Body of pancreas (tissue), 4 donors: ENCODE measurements around the gene SMARCD2. TPM values are rescaled to one million over a fixed set of nuclear protein-coding genes. Genes with fewer than 3 reads are reported as not detected.

Experiments used
- ATAC-seq: fragments of 150-250 bp; one replicate; pipeline ENCODE4 v1.9.1; 2016
- DNase-seq, 4 donors: peaks; one replicate each; pipeline ENCODE4 v3.0.0-alpha.2; 2019
- H3K27ac ChIP-seq, 4 donors: fragments of 200-600 bp; sonication (generic); 1 replicate in 3 of 4; 2 replicates in 1 of 4; pipeline versions ENCODE4 v1.5.1 to v1.6.1; 2016 to 2019; ENCODE audit warnings: mild to moderate bottlenecking in 1 of 4, mixed read lengths in 1 of 4, moderate library complexity in 1 of 4
- H3K27me3 ChIP-seq, 2 donors: fragments of 200-600 bp; sonication (generic); one replicate each; pipeline ENCODE4 v1.6.0; 2016; ENCODE audit warnings: mild to moderate bottlenecking in 1 of 2
- H3K36me3 ChIP-seq, 2 donors: fragments of 200-600 bp; sonication (generic); replicated peaks in 1 of 2; 2 replicates each; pipeline ENCODE4 v1.5.1; 2016; ENCODE audit warnings: low read depth in 2 of 2; ENCODE audit not compliant: insufficient read depth in 1 of 2
- H3K4me1 ChIP-seq: fragments of 200-600 bp; sonication (generic); one replicate; pipeline ENCODE4 v1.6.0; 2016
- H3K4me3 ChIP-seq, 2 donors: fragments of 200-600 bp; sonication (generic); 1 replicate in 1 of 2; 2 replicates in 1 of 2; pipeline ENCODE4 v1.5.1; 2016 to 2019
- H3K9me3 ChIP-seq, 3 donors: fragments of 200-600 bp; sonication (generic); 1 replicate in 2 of 3; 2 replicates in 1 of 3; pipeline ENCODE4 v1.5.1; 2016
- CTCF ChIP-seq, 7 experiments: fragments of 450-650 bp in 4 of 7; fragments of 200-600 bp in 3 of 7; sonication (generic) in 3 of 7; IDR thresholded peaks; one replicate each; pipeline ENCODE4 v1.5.1; 2016 to 2019; ENCODE audit warnings: antibody characterized with exemption in 7 of 7
- POLR2A ChIP-seq, 3 donors: fragments of 450-650 bp; IDR thresholded peaks; one replicate each; pipeline ENCODE4 v1.6.1; 2016; ENCODE audit warnings: antibody characterized with exemption in 3 of 3, mild to moderate bottlenecking in 2 of 3
- WGBS, 2 donors: methylation state at CpG; one replicate each; pipeline ENCODE4 v1.1.5; 2017; 5-methylcytosine and 5-hydroxymethylcytosine counted together
- intact Hi-C: fragments of 100-400 bp; cut with DNase I; formaldehyde crosslinking; loops from one replicate; pipeline ENCODE4 v1.15.1; 2023
- total RNA-seq, 2 donors: library from RNA; depleted of rRNA; stranded (reverse); fragments of >200 nt; gene quantifications; one replicate each; pipeline ENCODE4 v1.1.0, GENCODE V29; 2016

Gene SMARCD2
- total RNA-seq, 2 donors from 2014 or later: 75.8 to 87.9 TPM

- DNase-seq: no peak
- peaks cover 60% of the 10 kb centered on the region for H3K4me1 ChIP-seq
- H3K27ac ChIP-seq: peak overlapping the region in 3 of 4 donors; percentile 87 to 94 (median 92)
- H3K27me3 ChIP-seq: no peaks in the 10 kb centered on the region
- 87 to 90% methylated on average over 7 of the region's 7 CpGs for WGBS, 2 donors
- TF ChIP-seq POLR2A (IDR thresholded peaks at IDR 0.05) (no peak), CTCF (IDR thresholded peaks at IDR 0.05) (no peak)
- no peak overlapping the region for H3K4me3 ChIP-seq
- no peaks in the 10 kb centered on the region for H3K9me3 ChIP-seq
- intact Hi-C loops: loop anchor here (10.0 kb wide), 1 partner anchor 62 kb away; the partner anchor contains the start of genes CCDC47 and DDX42
- peaks cover 11 to 32% of the 10 kb centered on the region in 2 donors for H3K36me3 ChIP-seq
- no peak for ATAC-seq
Measured at GRCh38 chr17:63836811-63837210, 5.7 kb downstream of the SMARCD2 start.

DNA sequence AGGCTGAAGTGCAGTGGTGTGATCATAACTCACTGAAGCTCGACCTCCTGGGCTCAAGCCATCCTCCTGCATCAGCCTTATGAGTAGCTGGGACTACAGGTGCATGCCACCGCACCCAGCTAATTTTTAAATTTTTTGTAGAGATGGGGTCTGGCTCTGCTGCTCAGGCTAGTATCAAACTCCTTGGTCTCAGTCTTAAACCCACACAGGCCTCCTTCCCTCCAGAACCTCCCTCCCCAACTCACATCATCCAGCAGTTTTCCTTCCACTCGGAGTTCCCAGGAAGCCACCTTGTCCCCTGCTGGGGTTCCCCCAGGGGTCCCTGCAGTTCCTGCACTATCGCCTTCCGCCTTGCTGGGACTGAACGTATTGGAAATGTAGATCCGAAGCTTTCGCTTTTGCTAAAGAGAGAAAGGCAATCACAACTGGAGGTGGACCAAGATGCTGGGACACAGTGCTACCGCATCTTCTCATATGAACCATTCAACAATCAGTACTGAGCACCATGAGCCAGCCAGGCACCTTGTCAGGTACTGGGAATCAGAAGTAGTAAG, 7.2 kb downstream of the SMARCD2 start:
- DNase-seq (no peak), ATAC-seq (no peak)
- intact Hi-C loops: loop anchor here (10.0 kb wide), 1 partner anchor 60 kb away; the partner anchor contains the start of genes CCDC47 and DDX42
- no peaks in the 10 kb centered on the region for H3K9me3 ChIP-seq
- 78 to 88% methylated on average over 9 of the region's 9 CpGs for WGBS, 2 donors
- no peaks in the 10 kb centered on the region for H3K27me3 ChIP-seq
- TF ChIP-seq POLR2A (IDR thresholded peaks at IDR 0.05) (no peak), CTCF (IDR thresholded peaks at IDR 0.05) (no peak)
- H3K4me1 ChIP-seq: peaks cover 46% of the 10 kb centered on the region
- H3K4me3 ChIP-seq: no peak overlapping the region
- peak overlapping the region in 1 of 4 donors; percentile 40 for H3K27ac ChIP-seq
- H3K36me3 ChIP-seq: peaks cover 11 to 43% of the 10 kb centered on the region in 2 donors

DNA sequence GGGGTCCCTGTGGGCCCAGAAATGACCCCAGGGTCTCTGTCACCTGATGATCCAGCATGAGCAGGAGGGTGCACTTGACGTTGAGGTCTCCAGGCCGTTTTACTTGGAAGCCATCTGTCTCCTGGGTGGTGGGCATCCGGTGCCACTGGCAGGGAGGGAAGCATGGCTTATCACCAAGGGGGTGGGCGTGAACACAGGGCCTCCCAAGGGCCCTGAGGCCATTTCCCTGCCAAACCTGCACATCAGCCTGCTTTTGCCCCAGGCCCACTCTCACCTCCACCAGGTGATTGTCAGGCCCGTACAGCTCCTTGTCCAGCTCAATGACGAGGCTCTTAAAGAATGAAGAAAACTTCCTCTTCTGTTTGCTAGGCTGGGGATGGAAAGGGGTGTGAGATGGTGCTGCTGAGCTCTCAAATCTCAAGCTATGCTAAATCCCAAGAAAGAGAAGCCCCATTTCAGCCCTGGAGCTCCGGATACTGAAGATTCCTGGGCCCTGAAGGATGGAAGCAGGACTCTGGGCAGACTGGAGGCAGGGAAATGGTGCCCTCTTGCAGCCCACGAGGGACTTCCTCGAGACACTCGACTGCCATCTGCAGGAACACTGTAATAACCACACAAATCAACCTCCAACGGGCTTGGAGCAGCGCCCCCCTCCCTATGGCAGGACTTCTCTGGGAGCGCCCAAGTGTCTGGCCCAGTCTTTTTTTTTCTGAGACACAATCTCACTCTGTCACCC, 7.9 kb downstream of the SMARCD2 start:
- peaks cover 11 to 43% of the 10 kb centered on the region in 2 donors for H3K36me3 ChIP-seq
- ATAC-seq: no peak

DNA sequence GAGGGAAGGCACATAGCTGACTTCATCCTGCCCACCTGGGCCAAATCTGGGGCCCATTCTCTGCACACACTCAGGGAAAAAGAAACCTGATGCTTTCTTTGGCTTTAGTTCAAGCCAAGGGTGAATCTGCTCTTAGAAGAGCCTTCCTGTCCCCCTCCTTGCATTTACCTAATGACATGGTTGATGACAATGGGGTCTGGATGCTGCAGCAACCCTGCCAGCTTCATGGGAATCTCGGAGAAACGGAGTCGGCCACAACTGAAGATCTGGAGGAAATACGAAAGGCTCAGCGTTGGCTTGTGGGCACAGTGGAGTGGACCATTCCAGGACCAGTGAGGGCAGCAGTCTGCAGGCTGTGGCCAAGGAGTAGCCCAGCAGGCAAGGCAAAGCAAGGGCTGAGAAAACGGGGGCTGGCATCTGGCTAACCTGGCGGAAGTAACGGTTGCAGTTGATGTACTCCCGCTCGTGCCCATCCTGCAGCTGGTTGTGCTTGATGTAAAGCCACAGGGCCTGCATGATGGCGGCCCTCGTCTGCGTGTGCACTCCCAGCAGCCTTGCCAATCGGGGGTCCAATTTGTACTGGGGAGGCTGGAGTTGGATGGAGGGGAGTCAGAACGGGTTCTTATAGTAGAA, 8.6 kb downstream of the SMARCD2 start:
- intact Hi-C loops: loop anchor here (10.0 kb wide), 1 partner anchor 59 kb away; the partner anchor contains the start of genes CCDC47 and DDX42
- TF ChIP-seq POLR2A (IDR thresholded peaks at IDR 0.05) (no peak), CTCF (IDR thresholded peaks at IDR 0.05) (no peak)
- ATAC-seq: no peak
- Histone ChIP-seq H3K27me3 (no peaks in the 10 kb centered on the region), H3K27ac (no peak overlapping the region), H3K36me3 (peaks cover 11 to 43% of the 10 kb centered on the region in 2 donors), H3K4me3 (no peak overlapping the region), H3K4me1 (peaks cover 43% of the 10 kb centered on the region), H3K9me3 (no peaks in the 10 kb centered on the region)
- WGBS, 2 donors: 88 to 95% methylated on average over 13 to 15 of the region's 15 CpGs
- no peak for DNase-seq

More for the DNA sequence above, 7.9 kb downstream of the SMARCD2 start:
- peak; percentile 53 to 77 (median 58) for DNase-seq
- H3K27ac ChIP-seq: peak overlapping the region in 1 of 4 donors; percentile 40
- no peaks in the 10 kb centered on the region for H3K27me3 ChIP-seq
- H3K4me3 ChIP-seq: no peak overlapping the region
- intact Hi-C loops: loop anchor here (10.0 kb wide), 1 partner anchor 60 kb away; the partner anchor contains the start of genes CCDC47 and DDX42
- TF ChIP-seq CTCF (IDR thresholded peaks at IDR 0.05) (peak in 6 of 7 experiments; percentile 18 to 55 (median 38)), POLR2A (IDR thresholded peaks at IDR 0.05) (no peak)
- H3K4me1 ChIP-seq: peaks cover 43% of the 10 kb centered on the region
- WGBS, 2 donors: 31 to 36% methylated on average over 9 to 13 of the region's 13 CpGs
- H3K9me3 ChIP-seq: no peaks in the 10 kb centered on the region
